Lung (tissue), 12 donors: ENCODE data around the gene NSG2. TPM values are rescaled to one million over a fixed set of nuclear protein-coding genes. Genes with fewer than 3 reads are reported as not detected.

Experiments
- ATAC-seq: fragments of 200-7000 bp; cut with Tn5 transposase; one replicate; pipeline ENCODE4 v1.9.1; 2020; ENCODE audit warnings: moderate number of reproducible peaks; ENCODE audit not compliant: insufficient read depth, low FRiP score
- DNase-seq, 3 donors: peaks; one replicate each; pipeline ENCODE4 v3.0.0-alpha.2; 2013 to 2017
- H3K27ac ChIP-seq, 2 donors: one replicate each; pipeline ENCODE4 v1.5.1; 2013; ENCODE audit warnings: mild to moderate bottlenecking in 2 of 2, moderate library complexity in 2 of 2, control low read depth in 1 of 2, inconsistent platforms in 1 of 2, low read depth in 1 of 2, low read length in 1 of 2
- H3K27me3 ChIP-seq, 3 donors: one replicate each; pipeline ENCODE4 v1.5.1; 2013; ENCODE audit warnings: low read length in 2 of 3; ENCODE audit not compliant: control insufficient read depth in 3 of 3, insufficient read depth in 3 of 3
- H3K36me3 ChIP-seq, 4 donors: one replicate each; pipeline ENCODE4 v1.5.1; 2013; ENCODE audit warnings: low read length in 4 of 4, mild to moderate bottlenecking in 1 of 4, moderate library complexity in 1 of 4; ENCODE audit not compliant: control insufficient read depth in 4 of 4, insufficient read depth in 4 of 4
- H3K4me1 ChIP-seq, 5 donors: one replicate each; pipeline ENCODE4 v1.5.1; 2013; ENCODE audit warnings: low read length in 5 of 5, mild to moderate bottlenecking in 2 of 5, moderate library complexity in 1 of 5; ENCODE audit not compliant: control insufficient read depth in 5 of 5, insufficient read depth in 5 of 5
- H3K4me3 ChIP-seq: one replicate; pipeline ENCODE4 v1.5.1; 2013; ENCODE audit warnings: mild to moderate bottlenecking, control low read depth, moderate library complexity
- H3K9ac ChIP-seq, 2 donors: one replicate each; pipeline ENCODE4 v1.5.1; 2013; ENCODE audit warnings: low read length in 2 of 2, control low read depth in 1 of 2; ENCODE audit not compliant: insufficient read depth in 1 of 2
- H3K9me3 ChIP-seq, 4 donors: one replicate each; pipeline ENCODE4 v1.5.1; 2013; ENCODE audit warnings: low read length in 3 of 4, mild to moderate bottlenecking in 1 of 4, moderate library complexity in 1 of 4; ENCODE audit not compliant: control insufficient read depth in 4 of 4, insufficient read depth in 3 of 4
- CTCF ChIP-seq: IDR thresholded peaks from 2 replicates; pipeline ENCODE4 v1.5.1; 2012; ENCODE audit warnings: mild to moderate bottlenecking; ENCODE audit errors: control extremely low read depth, extremely low read depth
- WGBS, 2 donors: extraction: QIAGEN DNeasy Blood & Tissue Kit; methylation state at CpG; one replicate each; pipeline ENCODE4 v1.1.7; 2013; 5-methylcytosine and 5-hydroxymethylcytosine counted together
- polyA plus RNA-seq, 2 donors: library from polyadenylated mRNA; stranded (reverse); fragments of 200-250 nt; gene quantifications; one replicate each; pipeline ENCODE4 v1.2.1, GENCODE V29; 2013
- total RNA-seq, 2 donors: library from RNA; depleted of rRNA in 1 of 2; stranded (reverse); fragments of >200 nt in 1 of 2; gene quantifications; one replicate each; pipeline ENCODE4 v1.2.1, GENCODE V29; 2014 to 2021
- donor health status: control.
- donor health status: control.
- donor health status: Bipolar disorder and iron deficiency.
- donor health status: healthy.
- donor health status: DM: yes; HTN: yes; CAD: no.

The NSG2 gene
- total and polyA plus RNA-seq, 4 donors = 0.13 to 1.6 (median 0.16) TPM; not detected in 1

- H3K27ac ChIP-seq = no peak overlapping the region
- TF ChIP-seq CTCF = no peak
- no peaks in the 10 kb centered on the region for H3K27me3 ChIP-seq
- no peak for ATAC-seq
- no peak for DNase-seq
- H3K9ac ChIP-seq = no peak overlapping the region
- peaks cover 0 to 3% (median 0%) of the 10 kb centered on the region in 4 donors for H3K9me3 ChIP-seq
- no peak overlapping the region for H3K4me3 ChIP-seq
- H3K36me3 ChIP-seq = no peaks in the 10 kb centered on the region
- H3K4me1 ChIP-seq = no peaks in the 10 kb centered on the region
- 62 to 71% methylated on average over 3 of the region's 3 CpGs for WGBS, 2 donors
Measured at GRCh38 chr5:174151599-174152181, 106.2 kb downstream of the NSG2 start.

GRCh38 chr5:174154559-174154958 lies 109.1 kb downstream of the NSG2 start:
- no peaks in the 10 kb centered on the region for H3K27me3 ChIP-seq
- ATAC-seq (no peak), DNase-seq (no peak)
- no peak for TF ChIP-seq CTCF
- H3K27ac ChIP-seq = no peak overlapping the region
- WGBS, 2 donors = 80 to 81% methylated on average over 1 of the region's 1 CpG
- no peak overlapping the region for H3K9ac ChIP-seq
- H3K9me3 ChIP-seq = peaks cover 0 to 4% (median 0%) of the 10 kb centered on the region in 4 donors
- no peak overlapping the region for H3K4me3 ChIP-seq
- no peaks in the 10 kb centered on the region for H3K36me3 ChIP-seq
- no peaks in the 10 kb centered on the region for H3K4me1 ChIP-seq

GRCh38 chr5:174155281-174155680 lies 109.8 kb downstream of the NSG2 start:
- H3K27me3 ChIP-seq = no peaks in the 10 kb centered on the region
- no peak overlapping the region for H3K4me3 ChIP-seq
- H3K4me1 ChIP-seq = no peaks in the 10 kb centered on the region
- peaks cover 0 to 5% (median 0%) of the 10 kb centered on the region in 4 donors for H3K9me3 ChIP-seq
- no peak for DNase-seq
- TF ChIP-seq CTCF = no peak
- 83 to 88% methylated on average over 1 of the region's 1 CpG for WGBS, 2 donors
- H3K9ac ChIP-seq = no peak overlapping the region
- no peak for ATAC-seq
- no peaks in the 10 kb centered on the region for H3K36me3 ChIP-seq
- H3K27ac ChIP-seq = no peak overlapping the region

GRCh38 chr5:174155706-174156105 lies 110.2 kb downstream of the NSG2 start:
- TF ChIP-seq CTCF = no peak
- ATAC-seq = no peak
- 64 to 72% methylated on average over 3 of the region's 3 CpGs for WGBS, 2 donors

More at GRCh38 chr5:174155706-174156105, 110.2 kb downstream of the NSG2 start:
- peak in 2 of 3 donors; percentile 54 for DNase-seq
- Histone ChIP-seq H3K27me3 (no peaks in the 10 kb centered on the region), H3K4me3 (no peak overlapping the region), H3K9me3 (peaks cover 0 to 5% (median 0%) of the 10 kb centered on the region in 4 donors), H3K27ac (no peak overlapping the region), H3K4me1 (no peaks in the 10 kb centered on the region), H3K9ac (no peak overlapping the region), H3K36me3 (no peaks in the 10 kb centered on the region)
